HUES6 (cell line): ENCODE data around the gene MDH1.
A peak's percentile ranks its signal among the peaks of the same experiment; 100 is the strongest.
"Not testable (repeated sequence)": the region's sequence is repeated elsewhere in the genome, so short reads cannot be mapped to it uniquely, and the experiment has no call there.

Experiments used
- H3K27ac ChIP-seq: 2 replicates; pipeline ENCODE4 v1.7.0; 2013; ENCODE audit warnings: low read depth, mild to moderate bottlenecking, low read length, inconsistent platforms
- H3K27me3 ChIP-seq: 2 replicates; pipeline ENCODE4 v1.6.1; 2013; ENCODE audit warnings: low read length; ENCODE audit not compliant: control insufficient read depth, insufficient read depth
- H3K36me3 ChIP-seq: 2 replicates; pipeline ENCODE4 v1.6.1; 2013; ENCODE audit warnings: low read length; ENCODE audit not compliant: control insufficient read depth, insufficient read depth
- H3K4me1 ChIP-seq: 2 replicates; pipeline ENCODE4 v1.6.1; 2013; ENCODE audit warnings: low read length; ENCODE audit not compliant: control insufficient read depth, insufficient read depth
- H3K4me3 ChIP-seq: 2 replicates; pipeline ENCODE4 v1.5.1; 2013; ENCODE audit warnings: low read depth, low read length
- H3K9ac ChIP-seq: one replicate; pipeline ENCODE4 v1.6.1; 2013; ENCODE audit warnings: mild to moderate bottlenecking, low read length
- H3K9me3 ChIP-seq: 2 replicates; pipeline ENCODE4 v1.6.1; 2013; ENCODE audit warnings: low read depth, low read length; ENCODE audit not compliant: control insufficient read depth, insufficient read depth

The MDH1 gene

GRCh38 chr2:63571291-63571690 is 17.5 kb upstream of the MDH1 start:
- peaks cover 39% of the 10 kb centered on the region for H3K9me3 ChIP-seq

GRCh38 chr2:63572001-63572400 is 16.8 kb upstream of the MDH1 start:
- Histone ChIP-seq H3K27me3 (no peaks in the 10 kb centered on the region), H3K9me3 (peaks cover 32% of the 10 kb centered on the region; the same call in 1 of the 2 replicates), H3K4me1 (no peaks in the 10 kb centered on the region), H3K9ac (no peak overlapping the region), H3K4me3 (no peak overlapping the region), H3K27ac (no peak overlapping the region), H3K36me3 (no peaks in the 10 kb centered on the region)

More at GRCh38 chr2:63571291-63571690, 17.5 kb upstream of the MDH1 start:
- Histone ChIP-seq H3K27ac (no peak overlapping the region), H3K9ac (no peak overlapping the region), H3K27me3 (no peaks in the 10 kb centered on the region), H3K36me3 (no peaks in the 10 kb centered on the region), H3K4me1 (no peaks in the 10 kb centered on the region), H3K4me3 (no peak overlapping the region)

GRCh38 chr2:63573026-63573425 is 15.7 kb upstream of the MDH1 start:
- H3K9me3 ChIP-seq = peaks cover 26% of the 10 kb centered on the region; the same call in 1 of the 2 replicates
- H3K9ac ChIP-seq, H3K4me3 ChIP-seq: not testable (repeated sequence)

GRCh38 chr2:63573726-63574345 is 14.9 kb upstream of the MDH1 start:
- H3K36me3 ChIP-seq, H3K4me3 ChIP-seq, H3K9ac ChIP-seq, H3K27me3 ChIP-seq, H3K4me1 ChIP-seq, H3K27ac ChIP-seq: not testable (repeated sequence)
- peaks cover 26% of the 10 kb centered on the region; the same call in 1 of the 2 replicates for H3K9me3 ChIP-seq

More at GRCh38 chr2:63573026-63573425, 15.7 kb upstream of the MDH1 start:
- not testable (repeated sequence) for H3K27ac ChIP-seq, H3K36me3 ChIP-seq, H3K4me1 ChIP-seq, H3K27me3 ChIP-seq

GRCh38 chr2:63576546-63576945 is 12.2 kb upstream of the MDH1 start:
- no peak overlapping the region for H3K4me3 ChIP-seq
- no peak overlapping the region for H3K9ac ChIP-seq
- H3K27ac ChIP-seq = no peak overlapping the region
- H3K36me3 ChIP-seq = no peaks in the 10 kb centered on the region
- H3K27me3 ChIP-seq = no peaks in the 10 kb centered on the region
- peaks cover 22% of the 10 kb centered on the region; the same call in 1 of the 2 replicates for H3K9me3 ChIP-seq
- peaks cover 9% of the 10 kb centered on the region; the same call in 1 of the 2 replicates for H3K4me1 ChIP-seq

- no peaks in the 10 kb centered on the region for H3K27me3 ChIP-seq
- no peaks in the 10 kb centered on the region for H3K36me3 ChIP-seq
- peaks cover 12% of the 10 kb centered on the region; the same call in 1 of the 2 replicates for H3K9me3 ChIP-seq
- peaks cover 9% of the 10 kb centered on the region; the same call in 1 of the 2 replicates for H3K4me1 ChIP-seq
- no peak overlapping the region for H3K27ac ChIP-seq
- no peak overlapping the region for H3K9ac ChIP-seq
- H3K4me3 ChIP-seq = no peak overlapping the region
These were observed 10.0 kb upstream of the MDH1 start for GRCh38 chr2:63578767-63579166.

GRCh38 chr2:63580651-63581297 is 8.0 kb upstream of the MDH1 start:
- Histone ChIP-seq H3K9me3 (no peaks in the 10 kb centered on the region), H3K9ac (no peak overlapping the region)

GRCh38 chr2:63581298-63581961 is 7.3 kb upstream of the MDH1 start:
- H3K27me3 ChIP-seq = no peaks in the 10 kb centered on the region
- H3K4me3 ChIP-seq = no peak overlapping the region
- no peaks in the 10 kb centered on the region for H3K9me3 ChIP-seq
- peaks cover 9% of the 10 kb centered on the region; the same call in 1 of the 2 replicates for H3K4me1 ChIP-seq
- no peaks in the 10 kb centered on the region for H3K36me3 ChIP-seq
- no peak overlapping the region for H3K27ac ChIP-seq
- no peak overlapping the region for H3K9ac ChIP-seq

More at GRCh38 chr2:63580651-63581297, 8.0 kb upstream of the MDH1 start:
- H3K27me3 ChIP-seq = no peaks in the 10 kb centered on the region
- H3K36me3 ChIP-seq = no peaks in the 10 kb centered on the region
- H3K4me1 ChIP-seq = peaks cover 9% of the 10 kb centered on the region; the same call in 1 of the 2 replicates
- no peak overlapping the region for H3K4me3 ChIP-seq
- H3K27ac ChIP-seq = no peak overlapping the region

GRCh38 chr2:63582873-63583272 is 5.9 kb upstream of the MDH1 start:
- Histone ChIP-seq H3K4me3 (no peak overlapping the region), H3K9me3 (no peaks in the 10 kb centered on the region)

GRCh38 chr2:63587814-63588384 is 864 bp upstream of the MDH1 start:
- Histone ChIP-seq H3K36me3 (peaks cover 13% of the 10 kb centered on the region), H3K27ac (no peak overlapping the region), H3K4me1 (peaks cover 6% of the 10 kb centered on the region), H3K9ac (peak overlapping the region; percentile 70), H3K27me3 (no peaks in the 10 kb centered on the region), H3K4me3 (peak overlapping the region; percentile 82), H3K9me3 (no peaks in the 10 kb centered on the region)

More at GRCh38 chr2:63582873-63583272, 5.9 kb upstream of the MDH1 start:
- Histone ChIP-seq H3K4me1 (peaks cover 9% of the 10 kb centered on the region; the same call in 1 of the 2 replicates), H3K27ac (no peak overlapping the region), H3K27me3 (no peaks in the 10 kb centered on the region), H3K36me3 (no peaks in the 10 kb centered on the region), H3K9ac (no peak overlapping the region)
